ENCODE measurements around the gene HERPUD2. TPM values are rescaled to one million over a fixed set of nuclear protein-coding genes. Genes with fewer than 3 reads are reported as not detected.

Gene HERPUD2
- total and polyA plus RNA-seq, 4 donors, result 17.0 to 26.4 (median 21.1) TPM

GRCh38 chr7:35623381-35623780 is 71.6 kb downstream of the HERPUD2 start:
- H3K27ac ChIP-seq (ENCODE audit: low read depth in 1 of 2, low read length in 2 of 2), result no peak overlapping the region
- H3K27me3 ChIP-seq (ENCODE audit: control insufficient read depth in 1 of 2, insufficient read depth in 2 of 2, low read length in 1 of 2), result no peaks in the 10 kb centered on the region
- H3K4me3 ChIP-seq (ENCODE audit: low read length in 2 of 2), result no peak overlapping the region
- no peaks in the 10 kb centered on the region for H3K36me3 ChIP-seq (ENCODE audit: control insufficient read depth in 1 of 2, insufficient read depth in 2 of 2, low read length in 1 of 2)
- ATAC-seq (ENCODE audit: low FRiP score), result no peak
- intact Hi-C loops (cut with DNase I), result loop anchor here in 1 of 2 donors (10.0 kb wide), 1 partner anchor 589 kb away; the partner anchor contains the start of gene DPY19L1
- 43 to 50% methylated on average over 2 of the region's 2 CpGs for WGBS, 2 donors
- no peaks in the 10 kb centered on the region for H3K4me1 ChIP-seq (ENCODE audit: control insufficient read depth in 1 of 2, insufficient read depth in 2 of 2, low read length in 2 of 2)
- no peak for DNase-seq
- no peaks in the 10 kb centered on the region for H3K9me3 ChIP-seq (ENCODE audit: control insufficient read depth, low read length)

- Histone ChIP-seq H3K27me3 (ENCODE audit: control insufficient read depth in 1 of 2, insufficient read depth in 2 of 2, low read length in 1 of 2) (no peaks in the 10 kb centered on the region), H3K36me3 (ENCODE audit: control insufficient read depth in 1 of 2, insufficient read depth in 2 of 2, low read length in 1 of 2) (no peaks in the 10 kb centered on the region), H3K27ac (ENCODE audit: low read depth in 1 of 2, low read length in 2 of 2) (no peak overlapping the region), H3K4me1 (ENCODE audit: control insufficient read depth in 1 of 2, insufficient read depth in 2 of 2, low read length in 2 of 2) (no peaks in the 10 kb centered on the region), H3K4me3 (ENCODE audit: low read length in 2 of 2) (no peak overlapping the region), H3K9me3 (ENCODE audit: control insufficient read depth, low read length) (no peaks in the 10 kb centered on the region)
- DNase-seq (no peak), ATAC-seq (ENCODE audit: low FRiP score) (no peak)
- intact Hi-C loops (cut with DNase I), result loop anchor here in 1 of 2 donors (10.0 kb wide), 1 partner anchor 585 kb away; the partner anchor contains the start of gene DPY19L1
- 91 to 92% methylated on average over 1 of the region's 1 CpG for WGBS, 2 donors
Measured at GRCh38 chr7:35619863-35620262, 75.1 kb downstream of the HERPUD2 start.

- 35 to 48% methylated on average over 3 of the region's 3 CpGs for WGBS, 2 donors
- H3K27me3 ChIP-seq (ENCODE audit: control insufficient read depth in 1 of 2, insufficient read depth in 2 of 2, low read length in 1 of 2), result no peaks in the 10 kb centered on the region
- DNase-seq, result no peak
- no peak overlapping the region for H3K27ac ChIP-seq (ENCODE audit: low read depth in 1 of 2, low read length in 2 of 2)
- H3K4me1 ChIP-seq (ENCODE audit: control insufficient read depth in 1 of 2, insufficient read depth in 2 of 2, low read length in 2 of 2), result no peaks in the 10 kb centered on the region
- intact Hi-C loops (cut with DNase I), result no loop called here
- no peaks in the 10 kb centered on the region for H3K9me3 ChIP-seq (ENCODE audit: control insufficient read depth, low read length)
- no peak overlapping the region for H3K4me3 ChIP-seq (ENCODE audit: low read length in 2 of 2)
- H3K36me3 ChIP-seq (ENCODE audit: control insufficient read depth in 1 of 2, insufficient read depth in 2 of 2, low read length in 1 of 2), result peaks cover 0 to 1% of the 10 kb centered on the region in 2 donors
- ATAC-seq (ENCODE audit: low FRiP score), result no peak
Measured at GRCh38 chr7:35617041-35617440, 77.9 kb downstream of the HERPUD2 start.

- Histone ChIP-seq H3K27ac (ENCODE audit: low read depth in 1 of 2, low read length in 2 of 2) (no peak overlapping the region), H3K9me3 (ENCODE audit: control insufficient read depth, low read length) (no peaks in the 10 kb centered on the region), H3K4me3 (ENCODE audit: low read length in 2 of 2) (no peak overlapping the region), H3K36me3 (ENCODE audit: control insufficient read depth in 1 of 2, insufficient read depth in 2 of 2, low read length in 1 of 2) (peaks cover 0 to 1% of the 10 kb centered on the region in 2 donors), H3K4me1 (ENCODE audit: control insufficient read depth in 1 of 2, insufficient read depth in 2 of 2, low read length in 2 of 2) (no peaks in the 10 kb centered on the region), H3K27me3 (ENCODE audit: control insufficient read depth in 1 of 2, insufficient read depth in 2 of 2, low read length in 1 of 2) (no peaks in the 10 kb centered on the region)
- intact Hi-C loops (cut with DNase I), result no loop called here
- no peak for DNase-seq
- WGBS, 2 donors, result 82 to 87% methylated on average over 2 of the region's 2 CpGs
- no peak for ATAC-seq (ENCODE audit: low FRiP score)
Measured at GRCh38 chr7:35613150-35613549, 81.8 kb downstream of the HERPUD2 start.

- no peaks in the 10 kb centered on the region for H3K27me3 ChIP-seq (ENCODE audit: control insufficient read depth in 1 of 2, insufficient read depth in 2 of 2, low read length in 1 of 2)
- no peak overlapping the region for H3K27ac ChIP-seq (ENCODE audit: low read depth in 1 of 2, low read length in 2 of 2)
- DNase-seq (no peak), ATAC-seq (ENCODE audit: low FRiP score) (no peak)
- 56 to 71% methylated on average over 1 of the region's 1 CpG for WGBS, 2 donors
- H3K4me3 ChIP-seq (ENCODE audit: low read length in 2 of 2), result no peak overlapping the region
- H3K9me3 ChIP-seq (ENCODE audit: control insufficient read depth, low read length), result no peaks in the 10 kb centered on the region
- intact Hi-C loops (cut with DNase I), result no loop called here
- H3K36me3 ChIP-seq (ENCODE audit: control insufficient read depth in 1 of 2, insufficient read depth in 2 of 2, low read length in 1 of 2), result no peaks in the 10 kb centered on the region
- no peaks in the 10 kb centered on the region for H3K4me1 ChIP-seq (ENCODE audit: control insufficient read depth in 1 of 2, insufficient read depth in 2 of 2, low read length in 2 of 2)
Measured at GRCh38 chr7:35605760-35606159, 89.2 kb downstream of the HERPUD2 start.

GRCh38 chr7:35604595-35604994 is 90.3 kb downstream of the HERPUD2 start:
- ATAC-seq (ENCODE audit: low FRiP score) (no peak), DNase-seq (no peak)
- H3K36me3 ChIP-seq (ENCODE audit: control insufficient read depth in 1 of 2, insufficient read depth in 2 of 2, low read length in 1 of 2), result no peaks in the 10 kb centered on the region
- H3K4me1 ChIP-seq (ENCODE audit: control insufficient read depth in 1 of 2, insufficient read depth in 2 of 2, low read length in 2 of 2), result no peaks in the 10 kb centered on the region
- no peak overlapping the region for H3K27ac ChIP-seq (ENCODE audit: low read depth in 1 of 2, low read length in 2 of 2)
- no peak overlapping the region for H3K4me3 ChIP-seq (ENCODE audit: low read length in 2 of 2)
- H3K27me3 ChIP-seq (ENCODE audit: control insufficient read depth in 1 of 2, insufficient read depth in 2 of 2, low read length in 1 of 2), result no peaks in the 10 kb centered on the region
- intact Hi-C loops (cut with DNase I), result no loop called here
- H3K9me3 ChIP-seq (ENCODE audit: control insufficient read depth, low read length), result no peaks in the 10 kb centered on the region

GRCh38 chr7:35599645-35600044 is 95.3 kb downstream of the HERPUD2 start:
- 75 to 93% methylated on average over 1 of the region's 1 CpG for WGBS, 2 donors
- DNase-seq (no peak), ATAC-seq (ENCODE audit: low FRiP score) (no peak)
- Histone ChIP-seq H3K4me3 (ENCODE audit: low read length in 2 of 2) (no peak overlapping the region), H3K27ac (ENCODE audit: low read depth in 1 of 2, low read length in 2 of 2) (no peak overlapping the region), H3K27me3 (ENCODE audit: control insufficient read depth in 1 of 2, insufficient read depth in 2 of 2, low read length in 1 of 2) (no peaks in the 10 kb centered on the region), H3K36me3 (ENCODE audit: control insufficient read depth in 1 of 2, insufficient read depth in 2 of 2, low read length in 1 of 2) (no peaks in the 10 kb centered on the region), H3K9me3 (ENCODE audit: control insufficient read depth, low read length) (no peaks in the 10 kb centered on the region), H3K4me1 (ENCODE audit: control insufficient read depth in 1 of 2, insufficient read depth in 2 of 2, low read length in 2 of 2) (no peaks in the 10 kb centered on the region)
- intact Hi-C loops (cut with DNase I), result no loop called here

- H3K9me3 ChIP-seq (ENCODE audit: control insufficient read depth, low read length), result no peaks in the 10 kb centered on the region
- no peak overlapping the region for H3K27ac ChIP-seq (ENCODE audit: low read depth in 1 of 2, low read length in 2 of 2)
- H3K4me3 ChIP-seq (ENCODE audit: low read length in 2 of 2), result no peak overlapping the region
- no peak for DNase-seq
- intact Hi-C loops (cut with DNase I), result no loop called here
- no peaks in the 10 kb centered on the region for H3K4me1 ChIP-seq (ENCODE audit: control insufficient read depth in 1 of 2, insufficient read depth in 2 of 2, low read length in 2 of 2)
- ATAC-seq (ENCODE audit: low FRiP score), result no peak
- no peaks in the 10 kb centered on the region for H3K27me3 ChIP-seq (ENCODE audit: control insufficient read depth in 1 of 2, insufficient read depth in 2 of 2, low read length in 1 of 2)
- H3K36me3 ChIP-seq (ENCODE audit: control insufficient read depth in 1 of 2, insufficient read depth in 2 of 2, low read length in 1 of 2), result no peaks in the 10 kb centered on the region
- 49 to 50% methylated on average over 2 of the region's 2 CpGs for WGBS, 2 donors
Measured at GRCh38 chr7:35599061-35599460, 95.9 kb downstream of the HERPUD2 start.

GRCh38 chr7:35596061-35596460 is 98.9 kb downstream of the HERPUD2 start:
- Histone ChIP-seq H3K27ac (ENCODE audit: low read depth in 1 of 2, low read length in 2 of 2) (no peak overlapping the region), H3K9me3 (ENCODE audit: control insufficient read depth, low read length) (no peaks in the 10 kb centered on the region), H3K36me3 (ENCODE audit: control insufficient read depth in 1 of 2, insufficient read depth in 2 of 2, low read length in 1 of 2) (no peaks in the 10 kb centered on the region), H3K4me1 (ENCODE audit: control insufficient read depth in 1 of 2, insufficient read depth in 2 of 2, low read length in 2 of 2) (no peaks in the 10 kb centered on the region), H3K4me3 (ENCODE audit: low read length in 2 of 2) (no peak overlapping the region), H3K27me3 (ENCODE audit: control insufficient read depth in 1 of 2, insufficient read depth in 2 of 2, low read length in 1 of 2) (no peaks in the 10 kb centered on the region)
- intact Hi-C loops (cut with DNase I), result no loop called here
- DNase-seq (no peak), ATAC-seq (ENCODE audit: low FRiP score) (no peak)
- 78 to 85% methylated on average over 2 of the region's 2 CpGs for WGBS, 2 donors
